DOHH2 (cell line): ENCODE measurements around the gene MRTFA.
A peak's percentile ranks its signal among the peaks of the same experiment; 100 is the strongest.

ENCODE experiments used
- H3F3A ChIP-seq: fragments of 200-600 bp; sonication (generic), shearing (Covaris generic); 2 replicates; pipeline ENCODE4 v1.6.0; 2016; ENCODE audit warnings: antibody characterized with exemption, mild to moderate bottlenecking; ENCODE audit not compliant: control insufficient read depth, insufficient read depth
- H3K27ac ChIP-seq: fragments of 200-600 bp; sonication (generic); 2 replicates; pipeline ENCODE4 v1.5.1; 2014; ENCODE audit warnings: low read depth, mild to moderate bottlenecking, low read length, moderate library complexity
- H3K27me3 ChIP-seq: fragments of 200-600 bp; sonication (generic); 2 replicates; pipeline ENCODE4 v1.6.1; 2014; ENCODE audit warnings: mild to moderate bottlenecking, low read length, mixed read lengths; ENCODE audit not compliant: control insufficient read depth
- H3K36me3 ChIP-seq: fragments of 200-600 bp; sonication (generic); 2 replicates; pipeline ENCODE4 v1.6.1; 2014; ENCODE audit warnings: mild to moderate bottlenecking, low read length, moderate library complexity, mixed read lengths; ENCODE audit not compliant: control insufficient read depth
- H3K4me1 ChIP-seq: fragments of 200-600 bp; sonication (generic); 2 replicates; pipeline ENCODE4 v1.6.1; 2014; ENCODE audit warnings: mild to moderate bottlenecking, low read length, mixed read lengths; ENCODE audit not compliant: control insufficient read depth
- H3K4me2 ChIP-seq: fragments of 200-600 bp; sonication (generic); 2 replicates; pipeline ENCODE4 v1.6.0; 2014; ENCODE audit warnings: mild to moderate bottlenecking, low read length, moderate library complexity
- H3K4me3 ChIP-seq: fragments of 200-600 bp; sonication (generic); 2 replicates; pipeline ENCODE4 v1.5.1; 2014; ENCODE audit warnings: mild to moderate bottlenecking, low read length, mixed read lengths
- H3K79me2 ChIP-seq: fragments of 200-600 bp; sonication (generic); 2 replicates; pipeline ENCODE4 v1.6.1; 2014; ENCODE audit warnings: mild to moderate bottlenecking, low read length, mixed read lengths; ENCODE audit not compliant: control insufficient read depth
- H3K9me2 ChIP-seq: fragments of 200-600 bp; sonication (generic); replicated peaks from 2 replicates; pipeline ENCODE4 v1.6.1; 2014; ENCODE audit warnings: mild to moderate bottlenecking, low read length, mixed read lengths; ENCODE audit not compliant: control insufficient read depth
- H3K9me3 ChIP-seq: fragments of 200-600 bp; sonication (generic); 2 replicates; pipeline ENCODE4 v1.6.1; 2014; ENCODE audit warnings: antibody characterized with exemption, low read length, mixed read lengths; ENCODE audit not compliant: control insufficient read depth, insufficient read depth
- H4K20me1 ChIP-seq: fragments of 200-600 bp; sonication (generic); 2 replicates; pipeline ENCODE4 v1.6.0; 2014; ENCODE audit warnings: low read depth, mild to moderate bottlenecking, antibody characterized with exemption, low read length, moderate library complexity; ENCODE audit not compliant: control insufficient read depth, insufficient read depth
- CTCF ChIP-seq: fragments of 200-600 bp; sonication (generic); IDR thresholded peaks from one replicate; pipeline ENCODE4 v1.5.1; 2014; ENCODE audit warnings: antibody characterized with exemption, mild to moderate bottlenecking, low read depth, low read length; ENCODE audit not compliant: poor library complexity, severe bottlenecking
- EZH2phosphoT487 ChIP-seq: fragments of 200-600 bp; sonication (generic); IDR thresholded peaks from 2 replicates; pipeline ENCODE4 v1.6.1; 2017; ENCODE audit warnings: borderline replicate concordance, mild to moderate bottlenecking, antibody characterized with exemption, low read length, moderate library complexity, mixed read lengths

The MRTFA gene

DNA sequence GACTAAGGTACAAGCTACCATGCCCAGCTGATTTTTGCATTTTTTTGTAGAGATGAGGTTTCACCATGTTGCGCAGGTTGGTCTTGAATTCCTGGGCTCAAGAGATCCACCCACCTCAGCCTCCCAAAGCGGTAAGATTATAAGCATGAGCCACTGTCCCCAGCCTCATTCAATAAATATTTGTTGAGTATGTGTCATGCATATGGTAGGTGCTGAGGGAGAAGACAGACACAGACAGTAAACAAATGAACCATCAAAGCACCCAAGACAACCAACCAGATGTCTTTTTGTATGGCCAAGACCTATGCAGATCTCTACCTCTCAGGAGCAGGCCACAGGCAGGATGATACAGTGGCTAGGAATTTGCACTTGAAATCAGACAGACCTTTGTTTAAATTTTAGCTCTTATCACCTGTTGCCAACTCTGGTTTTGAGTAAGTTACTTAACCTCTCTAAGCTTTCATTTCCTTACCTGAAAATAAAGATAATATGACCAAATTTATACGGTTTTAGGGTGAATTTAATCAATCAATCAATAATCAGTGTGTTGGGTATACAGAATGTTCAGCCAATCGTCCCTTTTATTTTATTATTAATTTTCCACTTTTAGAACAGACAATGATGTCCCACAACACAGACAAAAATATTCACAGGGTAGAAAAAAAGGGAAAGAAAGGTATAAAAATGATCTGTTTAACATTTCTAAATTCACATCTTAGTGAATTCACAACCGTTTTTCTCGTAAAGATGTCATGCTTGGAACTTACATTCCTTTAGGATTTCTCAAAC is 137.9 kb downstream of the MRTFA start:
- Histone ChIP-seq H3K9me3 (no peaks in the 10 kb centered on the region; the same call in 1 of the 2 replicates), H3K4me3 (no peak overlapping the region), H3K27ac (no peak overlapping the region), H3K4me1 (peaks cover 6% of the 10 kb centered on the region), H3F3A (0 out of 2 replicates have a peak, but pooled peaks cover 2% of the 10 kb centered on the region), H3K4me2 (no peak overlapping the region), H3K27me3 (no peaks in the 10 kb centered on the region), H4K20me1 (0 out of 2 replicates have a peak, but pooled peaks cover 2% of the 10 kb centered on the region), H3K79me2 (peaks cover 3% of the 10 kb centered on the region; the same call in 1 of the 2 replicates), H3K36me3 (no peaks in the 10 kb centered on the region), H3K9me2 (no peaks in the 10 kb centered on the region)
- no peak for TF ChIP-seq CTCF
- no peak for TF ChIP-seq EZH2phosphoT487

- Histone ChIP-seq H3K4me3 (no peak overlapping the region), H3K9me2 (no peaks in the 10 kb centered on the region), H3K27ac (no peak overlapping the region), H3K27me3 (no peaks in the 10 kb centered on the region), H3K4me2 (peak overlapping the region; percentile 18; the same call in 1 of the 2 replicates), H3K79me2 (peaks cover 4% of the 10 kb centered on the region), H3K36me3 (no peaks in the 10 kb centered on the region), H3K9me3 (no peaks in the 10 kb centered on the region), H3F3A (0 out of 2 replicates have a peak, but pooled peaks cover 2% of the 10 kb centered on the region), H4K20me1 (no peaks in the 10 kb centered on the region), H3K4me1 (peaks cover 26% of the 10 kb centered on the region)
- TF ChIP-seq CTCF (no peak), EZH2phosphoT487 (no peak)
Observed at GRCh38 chr22:40493441-40493840, 143.1 kb downstream of the MRTFA start.

DNA sequence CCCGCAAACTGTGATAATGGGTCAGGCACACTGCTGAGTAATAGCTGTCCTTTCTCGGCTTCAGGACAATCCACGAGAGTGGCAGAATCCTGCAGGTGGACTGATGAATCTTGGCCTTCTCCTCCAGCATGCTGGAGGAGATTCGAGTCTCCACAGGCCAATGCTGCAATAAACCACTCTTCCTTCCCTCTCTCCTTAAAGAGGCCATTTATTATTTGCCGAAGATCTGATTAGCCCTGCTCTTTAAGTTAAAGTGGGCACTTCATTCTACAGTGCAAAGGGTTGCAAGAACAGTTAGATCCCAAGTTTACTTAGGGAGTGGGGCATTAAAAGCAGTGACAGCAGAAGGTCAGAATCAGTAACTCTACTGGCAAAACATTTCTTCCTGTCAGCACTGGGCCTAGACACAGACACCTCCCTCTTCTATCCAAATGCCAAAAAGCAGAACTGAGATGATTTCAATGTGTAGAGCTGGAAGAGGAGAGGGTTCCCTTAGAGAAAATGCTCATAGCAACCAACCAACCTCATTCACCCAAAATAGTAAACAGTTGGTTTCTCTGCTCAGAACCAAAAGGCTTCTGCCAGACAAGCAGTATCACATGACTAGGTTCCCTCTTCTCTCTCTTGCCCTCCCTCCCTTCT is 144.4 kb downstream of the MRTFA start:
- no peaks in the 10 kb centered on the region for H4K20me1 ChIP-seq
- H3K79me2 ChIP-seq: peaks cover 8% of the 10 kb centered on the region
- H3K4me3 ChIP-seq: peak overlapping the region; percentile 9; the same call in 1 of the 2 replicates
- TF ChIP-seq CTCF (no peak), EZH2phosphoT487 (no peak)
- H3K27me3 ChIP-seq: no peaks in the 10 kb centered on the region
- H3F3A ChIP-seq: 0 out of 2 replicates have a peak, but pooled peaks cover 6% of the 10 kb centered on the region
- no peaks in the 10 kb centered on the region for H3K9me2 ChIP-seq
- no peaks in the 10 kb centered on the region for H3K9me3 ChIP-seq
- H3K4me2 ChIP-seq: peak overlapping the region; percentile 40
- peaks cover 37% of the 10 kb centered on the region for H3K4me1 ChIP-seq
- no peak overlapping the region for H3K27ac ChIP-seq
- H3K36me3 ChIP-seq: no peaks in the 10 kb centered on the region
